GM08714 (cell line): ENCODE measurements around the gene ARID1B.

Experiments used
- H3K4me3 ChIP-seq: fragments of 200-500 bp; sonication (Bioruptor generic); 2 replicates; pipeline ENCODE4 v1.5.1; 2014; ENCODE audit warnings: mild to moderate bottlenecking, low read length, inconsistent platforms
- ZNF274 ChIP-seq: IDR thresholded peaks from 2 replicates; pipeline ENCODE4 v1.6.1; 2012; ENCODE audit warnings: mild to moderate bottlenecking, low read depth, low read length

The ARID1B gene

DNA sequence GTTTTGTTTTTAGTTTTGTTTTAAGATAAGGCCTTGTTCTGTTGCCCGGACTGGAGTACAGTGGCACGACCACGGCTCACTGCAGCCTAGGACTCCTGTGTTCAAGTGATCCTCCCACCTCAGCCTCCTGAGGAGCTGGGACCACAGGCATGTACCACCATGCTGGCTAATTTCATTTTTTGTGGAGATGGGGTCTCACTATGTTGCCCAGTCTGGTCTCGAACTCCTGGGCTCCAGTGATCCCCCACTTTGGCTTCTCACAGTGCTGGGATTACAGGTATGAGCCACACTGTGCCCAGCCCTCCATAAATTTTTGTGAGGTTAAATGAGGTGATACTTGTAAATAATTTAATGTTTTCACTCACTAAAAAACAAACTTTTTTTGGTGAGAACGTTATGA lies 76.6 kb downstream of the ARID1B start:
- no peak for TF ChIP-seq ZNF274
- no peak overlapping the region for H3K4me3 ChIP-seq

- no peak overlapping the region for H3K4me3 ChIP-seq
- TF ChIP-seq ZNF274 = no peak
Measured at GRCh38 chr6:156854466-156855161, 77.4 kb downstream of the ARID1B start.

- H3K4me3 ChIP-seq = no peak overlapping the region
- no peak for TF ChIP-seq ZNF274
Measured at GRCh38 chr6:156857573-156857972, 80.4 kb downstream of the ARID1B start.

DNA sequence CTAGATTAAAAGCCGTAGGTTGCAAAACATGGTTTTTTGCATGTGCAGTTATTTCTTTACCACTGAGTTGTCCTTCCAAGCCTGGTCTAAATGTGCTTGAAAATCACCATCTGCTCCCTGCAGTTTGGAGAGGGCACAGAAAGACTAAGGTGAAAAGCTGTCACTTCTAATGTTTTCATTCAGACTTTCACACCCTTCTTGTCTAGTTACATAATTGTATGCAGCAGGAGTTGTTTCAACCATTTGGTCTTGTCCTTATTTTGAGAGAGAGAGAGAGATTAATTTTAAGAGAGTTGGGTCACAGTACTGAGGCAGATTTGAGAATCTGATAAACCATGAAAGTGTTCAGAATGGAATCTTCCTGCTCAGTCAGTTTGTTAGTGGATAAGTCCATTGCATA lies 82.5 kb downstream of the ARID1B start:
- H3K4me3 ChIP-seq = no peak overlapping the region
- no peak for TF ChIP-seq ZNF274

DNA sequence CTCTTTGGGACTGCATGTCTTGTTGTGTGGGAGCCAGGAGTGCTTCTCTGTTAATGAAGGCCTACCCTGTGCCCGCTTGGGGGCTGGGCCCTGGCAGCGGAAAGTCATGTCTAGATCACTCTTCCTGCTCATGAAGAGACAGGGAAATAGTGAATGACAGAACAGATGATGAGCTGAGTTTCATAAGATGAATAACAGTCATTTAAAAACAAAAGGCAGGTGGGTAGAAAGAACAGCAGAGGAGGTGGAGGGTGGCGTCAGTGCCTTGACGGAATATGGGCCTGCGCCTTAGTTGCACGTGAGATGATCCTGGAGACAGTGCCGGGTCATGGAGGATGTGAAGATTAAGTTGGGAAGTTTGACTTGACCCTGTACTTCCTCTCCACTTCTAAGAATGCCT lies 85.5 kb downstream of the ARID1B start:
- H3K4me3 ChIP-seq = no peak overlapping the region
- no peak for TF ChIP-seq ZNF274

- TF ChIP-seq ZNF274 = no peak
Measured at GRCh38 chr6:156863504-156863903, 86.3 kb downstream of the ARID1B start.

DNA sequence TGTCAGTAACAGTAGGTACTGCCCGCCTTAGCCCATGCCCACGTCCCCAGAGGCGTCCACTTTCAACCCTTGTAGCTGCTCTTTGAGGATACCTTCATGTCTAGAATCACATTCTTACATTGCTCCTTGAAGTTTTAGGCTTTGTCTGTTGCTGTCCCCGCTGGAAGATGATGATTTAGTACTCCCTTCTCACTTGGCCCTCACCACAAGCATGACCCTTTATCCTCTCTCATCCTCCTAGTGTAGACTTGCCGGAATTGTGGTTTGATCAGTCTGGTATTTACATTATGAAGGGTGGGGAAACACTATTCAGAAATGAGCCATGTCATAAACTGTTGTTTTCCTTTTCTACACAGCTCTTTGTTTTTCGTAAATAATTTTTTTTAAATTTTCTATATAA lies 87.4 kb downstream of the ARID1B start:
- H3K4me3 ChIP-seq = no peak overlapping the region
- TF ChIP-seq ZNF274 = no peak

More at GRCh38 chr6:156863504-156863903, 86.3 kb downstream of the ARID1B start:
- H3K4me3 ChIP-seq = no peak overlapping the region

DNA sequence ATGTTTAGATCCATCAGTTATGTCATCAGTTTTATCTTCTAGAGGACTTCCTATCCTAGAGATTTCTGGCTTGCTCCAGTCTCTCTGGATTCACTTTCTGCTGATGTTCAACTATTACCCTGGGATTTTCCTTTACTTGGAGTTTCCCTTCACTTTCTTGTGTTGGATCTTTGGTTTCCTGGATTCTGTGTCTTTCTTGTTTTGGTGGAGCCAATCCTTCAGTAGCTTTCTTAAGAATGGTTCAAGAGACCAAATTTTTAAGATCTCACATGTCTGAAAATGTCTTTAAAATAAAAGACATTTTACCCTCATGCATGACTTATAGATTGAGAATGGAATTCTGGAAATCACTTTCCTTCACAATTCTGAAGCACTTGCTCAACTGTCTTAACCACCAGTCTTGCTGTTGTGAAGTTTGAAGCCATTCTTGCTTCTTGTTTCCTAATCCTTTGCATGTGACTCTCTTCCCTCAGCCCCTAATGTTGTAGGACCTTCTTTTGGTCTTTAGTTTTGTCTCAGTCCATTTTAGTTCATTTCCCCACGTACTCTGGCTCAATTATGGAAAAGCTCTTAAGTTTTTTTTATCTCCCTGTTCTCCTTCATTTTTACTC lies 87.9 kb downstream of the ARID1B start:
- H3K4me3 ChIP-seq = no peak overlapping the region
- no peak for TF ChIP-seq ZNF274

DNA sequence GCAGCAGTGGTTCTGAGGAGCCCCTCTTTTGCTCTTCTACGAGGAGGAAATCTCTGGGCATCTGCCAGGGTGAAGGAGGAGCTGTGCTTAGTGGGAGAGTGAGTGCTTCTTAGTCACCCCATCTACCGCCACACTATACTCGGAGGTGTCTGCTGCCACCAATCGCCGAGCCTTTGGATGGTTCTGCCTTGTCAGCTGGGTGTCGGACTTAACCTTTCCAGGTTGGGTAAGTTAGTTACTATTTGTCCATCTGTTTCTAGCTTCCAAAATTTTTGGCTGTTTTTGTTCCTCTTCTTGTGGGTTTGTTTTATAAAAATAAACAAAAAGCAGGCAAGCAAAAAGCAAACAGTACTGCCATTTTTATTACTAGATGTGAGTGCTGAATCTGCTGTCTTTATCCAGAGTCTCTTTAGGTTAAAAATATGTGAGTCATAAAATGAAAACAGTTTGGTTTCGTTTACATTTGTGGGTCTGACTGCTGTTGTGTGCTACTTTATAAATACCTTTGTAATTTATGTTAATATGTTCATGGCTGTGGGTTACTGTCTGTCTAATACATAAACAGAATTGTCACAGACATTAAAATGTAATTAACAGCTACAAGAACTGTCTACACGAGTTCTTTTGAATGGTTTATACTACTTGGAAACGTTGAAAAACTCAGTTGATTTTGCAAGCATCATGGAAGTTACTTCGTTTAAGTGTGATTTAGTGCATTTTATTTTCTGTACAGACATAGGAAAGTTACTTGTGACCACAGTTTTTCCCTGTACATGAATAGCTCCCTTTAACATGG lies 89.2 kb downstream of the ARID1B start:
- TF ChIP-seq ZNF274 = no peak
- H3K4me3 ChIP-seq = no peak overlapping the region

- TF ChIP-seq ZNF274 = no peak
- H3K4me3 ChIP-seq = no peak overlapping the region
Measured at GRCh38 chr6:156867121-156867520, 89.9 kb downstream of the ARID1B start.

DNA sequence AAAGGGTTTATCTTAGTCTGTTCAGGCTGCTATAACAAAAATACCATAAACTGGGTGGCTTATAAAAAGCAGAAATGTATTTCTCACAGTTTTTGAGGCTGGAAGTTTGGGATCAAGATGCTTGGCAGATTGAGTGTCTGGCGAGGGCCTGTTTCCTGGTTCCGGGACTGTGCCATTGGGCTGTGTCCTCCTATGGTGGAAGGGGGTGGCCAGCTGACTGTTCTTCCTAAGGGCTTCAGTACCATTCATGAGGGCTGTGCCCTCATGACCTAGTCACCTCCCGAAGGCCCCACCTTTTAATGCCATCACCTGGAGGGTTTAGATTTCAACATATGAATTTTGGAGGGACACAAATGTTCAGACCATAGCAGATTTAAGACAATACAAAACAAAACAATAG lies 91.2 kb downstream of the ARID1B start:
- no peak overlapping the region for H3K4me3 ChIP-seq

DNA sequence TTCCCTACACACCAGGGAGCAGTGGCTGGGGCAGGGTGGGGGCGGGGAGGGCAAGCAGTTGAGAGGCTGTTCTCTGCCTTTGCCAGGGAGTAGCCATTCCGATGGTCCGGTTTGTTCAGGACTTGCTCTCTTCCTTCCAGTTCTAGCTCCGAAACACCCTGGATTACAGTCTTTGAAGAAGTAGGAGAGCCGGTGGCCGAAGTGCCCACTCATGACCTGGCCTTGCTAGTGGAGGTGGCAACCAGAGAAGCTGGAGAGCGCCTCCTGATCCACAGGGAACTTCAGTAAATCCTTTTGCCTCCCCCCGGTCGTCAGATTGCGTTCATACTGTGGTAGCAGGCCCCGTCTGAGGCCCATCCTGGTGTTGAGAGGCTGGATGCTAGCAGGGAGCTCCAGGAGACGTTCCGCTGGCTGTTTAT lies 92.8 kb downstream of the ARID1B start:
- no peak for TF ChIP-seq ZNF274
- no peak overlapping the region for H3K4me3 ChIP-seq

More for the DNA sequence above, 91.2 kb downstream of the ARID1B start:
- TF ChIP-seq ZNF274 = no peak

- H3K4me3 ChIP-seq = no peak overlapping the region
- no peak for TF ChIP-seq ZNF274
Measured at GRCh38 chr6:156870924-156871539, 93.9 kb downstream of the ARID1B start.

DNA sequence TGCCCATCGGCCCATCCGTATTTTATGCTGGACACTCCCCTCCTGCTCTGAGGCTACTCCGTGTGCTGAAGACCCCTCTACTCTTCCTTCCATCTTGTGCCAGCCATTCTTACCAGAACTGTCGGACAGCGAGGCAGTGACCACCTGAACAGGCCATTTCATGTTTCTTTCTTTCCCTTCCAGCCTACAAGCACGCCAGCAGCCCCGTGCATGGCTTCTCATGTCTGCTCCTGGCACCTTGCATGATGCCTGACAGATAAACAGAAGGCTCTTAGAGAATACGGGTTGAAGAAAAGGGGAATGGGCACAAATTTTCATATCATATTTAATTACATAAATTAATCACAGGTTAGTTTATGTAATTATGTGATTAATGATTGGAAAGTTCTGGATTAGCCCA lies 95.7 kb downstream of the ARID1B start:
- no peak overlapping the region for H3K4me3 ChIP-seq
- TF ChIP-seq ZNF274 = no peak
